ENCODE results near the gene BMPR2.
"Not testable (repeated sequence)": the region's sequence is repeated elsewhere in the genome, so short reads cannot be mapped to it uniquely, and the experiment has no call there.

Gene BMPR2

DNA sequence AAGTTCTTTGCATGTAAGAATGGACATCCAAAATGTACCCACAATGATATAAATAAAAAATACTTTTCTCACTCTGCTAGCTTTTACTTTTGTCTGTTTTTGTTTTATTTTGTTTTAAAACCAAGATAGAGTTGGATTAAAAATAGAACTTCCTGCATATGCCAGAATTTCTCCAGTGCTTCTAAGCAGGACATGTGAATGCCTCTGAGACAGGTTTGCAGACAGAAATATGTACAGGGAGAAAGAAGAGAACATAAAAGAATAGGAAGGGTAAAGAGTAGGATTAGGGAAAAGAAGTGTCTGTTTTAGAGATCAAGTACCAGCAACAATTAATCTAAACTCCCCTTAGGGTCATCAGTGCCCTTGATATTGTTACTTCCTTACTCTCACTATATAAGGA is 114.4 kb downstream of the BMPR2 start:
- Histone ChIP-seq H3K4me1 (peaks cover 0 to 5% (median 0%) of the 10 kb centered on the region in 10 experiments; a peak in 2 of 20 replicates), H3K4me2 (no peak overlapping the region), H3K36me3 (peaks cover 0 to 20% (median 0%) of the 10 kb centered on the region in 11 experiments; a peak in 5 of 22 replicates), H3K27me3 (no peaks in the 10 kb centered on the region), H3K4me3 (no peak overlapping the region), H3K27ac (no peak overlapping the region), H3K9me3 (replicated peaks in 1 of 11) (no peaks in the 10 kb centered on the region), H4K20me1 (0 out of 22 replicates have a peak, but pooled peaks cover 0 to 6% (median 0%) of the 10 kb centered on the region in 11 experiments), H3K9ac (no peak overlapping the region)
- no peak for TF ChIP-seq Cebpa-rat (IDR thresholded peaks at IDR 0.05)

DNA sequence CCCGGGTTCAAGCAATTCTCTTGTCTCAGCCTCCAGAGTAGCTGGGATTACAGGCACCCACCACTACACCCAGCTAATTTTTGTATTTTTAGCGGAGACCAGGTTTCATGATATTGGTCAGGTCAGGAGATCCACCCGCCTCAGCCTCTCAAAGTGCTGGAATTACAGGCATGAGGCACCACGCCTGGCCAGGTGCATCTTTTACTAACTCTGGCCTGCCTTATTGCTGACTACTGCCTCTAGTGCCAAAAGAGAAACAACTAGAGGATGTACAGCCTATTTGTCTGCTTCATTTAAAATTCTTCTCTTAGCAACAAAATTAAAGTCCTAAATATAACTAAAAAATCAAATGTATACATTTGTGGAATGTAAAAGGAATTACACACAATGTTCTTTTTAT is 115.4 kb downstream of the BMPR2 start:
- Histone ChIP-seq H3K27me3 (no peaks in the 10 kb centered on the region), H3K4me1 (0 out of 20 replicates have a peak, but pooled peaks cover 0 to under 1% (median 0%) of the 10 kb centered on the region in 10 experiments), H3K9ac (no peak overlapping the region), H3K4me2 (no peak overlapping the region), H4K20me1 (0 out of 22 replicates have a peak, but pooled peaks cover 0 to 6% (median 0%) of the 10 kb centered on the region in 11 experiments), H3K27ac (no peak overlapping the region), H3K36me3 (peaks cover 0 to 23% (median 0%) of the 10 kb centered on the region in 11 experiments; a peak in 5 of 22 replicates), H3K4me3 (no peak overlapping the region), H3K9me3 (replicated peaks in 1 of 11) (0 out of 22 replicates have a peak, but pooled peaks cover 0 to under 1% (median 0%) of the 10 kb centered on the region in 11 experiments)
- TF ChIP-seq Cebpa-rat (IDR thresholded peaks at IDR 0.05): no peak

DNA sequence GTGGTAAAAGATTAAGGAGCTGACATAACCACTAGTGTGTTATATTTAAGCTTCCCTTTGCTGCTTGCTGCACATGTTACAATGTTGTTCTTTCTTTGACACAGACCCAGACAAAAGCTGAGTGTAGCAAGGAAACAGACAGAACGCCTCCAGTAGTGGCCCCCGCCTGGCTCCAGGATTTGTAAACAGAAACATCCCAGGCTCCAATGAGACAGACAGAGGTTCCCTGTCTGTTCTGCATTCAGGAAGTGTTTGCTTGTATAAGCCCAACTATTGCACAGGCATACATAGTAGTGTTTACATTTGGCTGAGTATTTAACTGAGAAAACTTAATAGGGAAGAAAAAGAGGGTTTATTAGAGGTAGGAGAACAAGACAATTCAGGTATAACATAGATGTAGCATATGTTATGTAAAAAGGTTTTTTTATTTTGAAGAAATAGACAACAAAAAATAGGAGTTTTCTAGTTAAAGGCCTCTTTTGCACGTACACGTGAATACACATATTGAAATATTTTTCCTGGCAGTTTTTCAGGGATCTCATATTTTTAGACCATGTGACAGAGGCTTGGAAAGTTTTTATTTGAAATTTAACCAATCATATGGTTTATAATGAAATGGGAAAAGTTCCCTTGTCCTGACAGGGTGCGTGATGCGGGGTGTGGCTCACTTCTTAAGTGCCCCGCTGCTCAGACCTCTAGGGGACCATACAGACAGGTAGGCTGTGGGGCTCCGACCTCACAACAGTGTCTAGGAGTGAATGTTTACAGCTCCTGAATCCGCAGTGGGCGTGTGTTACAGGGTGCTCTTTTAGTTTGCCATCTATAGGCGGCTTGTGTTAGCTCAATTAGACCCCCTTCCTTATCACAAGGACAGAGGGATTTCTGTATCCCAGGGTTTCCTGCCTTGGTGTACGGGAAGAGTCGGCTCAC is 118.4 kb downstream of the BMPR2 start:
- no peak for TF ChIP-seq Cebpa-rat (IDR thresholded peaks at IDR 0.05)
- Histone ChIP-seq H3K4me3 (no peak overlapping the region), H3K27me3 (no peaks in the 10 kb centered on the region), H3K4me1 (no peaks in the 10 kb centered on the region), H3K27ac (no peak overlapping the region), H3K4me2 (no peak overlapping the region), H3K9me3 (replicated peaks in 1 of 11) (0 out of 22 replicates have a peak, but pooled peaks cover 0 to 8% (median 0%) of the 10 kb centered on the region in 11 experiments), H3K9ac (no peak overlapping the region), H3K36me3 (peaks cover 0 to 23% (median 0%) of the 10 kb centered on the region in 11 experiments; a peak in 5 of 22 replicates), H4K20me1 (0 out of 22 replicates have a peak, but pooled peaks cover 0 to 6% (median 0%) of the 10 kb centered on the region in 11 experiments)

GRCh38 chr2:202495230-202495604 is 119.1 kb downstream of the BMPR2 start:
- Histone ChIP-seq H3K36me3 (peaks cover 0 to 17% (median 0%) of the 10 kb centered on the region in 11 experiments; a peak in 5 of 22 replicates), H3K9ac (no peak overlapping the region), H3K4me1 (no peaks in the 10 kb centered on the region), H3K4me3 (no peak overlapping the region), H4K20me1 (0 out of 22 replicates have a peak, but pooled peaks cover 0 to 6% (median 0%) of the 10 kb centered on the region in 11 experiments), H3K27ac (no peak overlapping the region), H3K27me3 (no peaks in the 10 kb centered on the region), H3K9me3 (replicated peaks in 1 of 11) (0 out of 22 replicates have a peak, but pooled peaks cover 0 to 8% (median 0%) of the 10 kb centered on the region in 11 experiments), H3K4me2 (no peak overlapping the region)
- TF ChIP-seq Cebpa-rat (IDR thresholded peaks at IDR 0.05): no peak

GRCh38 chr2:202496835-202497472 is 120.8 kb downstream of the BMPR2 start:
- not testable (repeated sequence) for H3K27ac ChIP-seq; H4K20me1 ChIP-seq; H3K27me3 ChIP-seq; H3K4me2 ChIP-seq; H3K9ac ChIP-seq; H3K4me3 ChIP-seq; H3K9me3 ChIP-seq (replicated peaks in 1 of 11); H3K4me1 ChIP-seq
- H3K36me3 ChIP-seq: peaks cover 0 to 13% (median 0%) of the 10 kb centered on the region in 11 experiments; a peak in 5 of 22 replicates

- H3K4me2 ChIP-seq, H3K9ac ChIP-seq: not testable (repeated sequence)
Observed at GRCh38 chr2:202497473-202497866, 121.3 kb downstream of the BMPR2 start.

GRCh38 chr2:202499841-202500240 is 123.7 kb downstream of the BMPR2 start:
- not testable (repeated sequence) for H3K27ac ChIP-seq, H3K9ac ChIP-seq, H3K27me3 ChIP-seq, H3K4me3 ChIP-seq, H3K4me2 ChIP-seq, H4K20me1 ChIP-seq
- peaks cover 0 to 12% (median 0%) of the 10 kb centered on the region in 10 experiments; a peak in 5 of 20 replicates for H3K4me1 ChIP-seq
- H3K36me3 ChIP-seq: peaks cover 0 to 29% (median 0%) of the 10 kb centered on the region in 11 experiments; a peak in 8 of 22 replicates
- H3K9me3 ChIP-seq (replicated peaks in 1 of 11): peaks cover 0 to 14% (median 0%) of the 10 kb centered on the region in 11 experiments; a peak in 6 of 22 replicates

More at GRCh38 chr2:202497473-202497866, 121.3 kb downstream of the BMPR2 start:
- not testable (repeated sequence) for H3K27me3 ChIP-seq; H3K27ac ChIP-seq; H4K20me1 ChIP-seq; H3K9me3 ChIP-seq (replicated peaks in 1 of 11); H3K4me3 ChIP-seq
- H3K4me1 ChIP-seq: peaks cover 0 to 10% (median 0%) of the 10 kb centered on the region in 10 experiments; a peak in 5 of 20 replicates
- H3K36me3 ChIP-seq: peaks cover 0 to 13% (median 0%) of the 10 kb centered on the region in 11 experiments; a peak in 5 of 22 replicates

- H3K27me3 ChIP-seq, H4K20me1 ChIP-seq, H3K4me3 ChIP-seq, H3K9ac ChIP-seq, H3K27ac ChIP-seq, H3K4me2 ChIP-seq: not testable (repeated sequence)
- H3K4me1 ChIP-seq: peaks cover 0 to 12% (median 0%) of the 10 kb centered on the region in 10 experiments; a peak in 5 of 20 replicates
- H3K36me3 ChIP-seq: peaks cover 0 to 19% (median 0%) of the 10 kb centered on the region in 11 experiments; a peak in 7 of 22 replicates
- H3K9me3 ChIP-seq (replicated peaks in 1 of 11): peaks cover 0 to 11% (median 0%) of the 10 kb centered on the region in 11 experiments; a peak in 6 of 22 replicates
Observed at GRCh38 chr2:202503276-202503675, 127.1 kb downstream of the BMPR2 start.

DNA sequence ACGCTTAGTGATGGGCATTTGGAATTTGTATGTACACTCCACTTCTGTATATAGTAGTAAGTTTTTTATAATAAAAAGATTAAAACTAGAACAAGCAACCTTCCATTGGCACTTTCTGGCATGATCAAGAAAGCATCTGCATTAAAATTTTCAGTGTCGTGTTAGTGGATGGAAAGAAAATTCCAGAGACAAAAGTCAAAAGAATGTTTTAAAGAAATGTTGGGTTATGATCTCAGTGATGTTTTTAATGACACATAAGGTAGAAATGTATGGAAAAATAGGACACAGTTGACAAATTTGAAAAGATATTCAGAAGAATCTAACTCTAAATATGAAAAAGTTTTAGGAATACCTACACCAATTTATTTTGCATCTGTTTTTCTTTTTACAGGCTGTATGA is 132.6 kb downstream of the BMPR2 start:
- Histone ChIP-seq H3K4me3 (no peak overlapping the region), H3K4me1 (peaks cover 0 to 6% (median 0%) of the 10 kb centered on the region in 10 experiments; a peak in 4 of 20 replicates), H3K9ac (no peak overlapping the region), H4K20me1 (0 out of 22 replicates have a peak, but pooled peaks cover 0 to 4% (median 0%) of the 10 kb centered on the region in 11 experiments), H3K27ac (no peak overlapping the region), H3K36me3 (peaks cover 0 to 10% (median 0%) of the 10 kb centered on the region in 11 experiments; a peak in 3 of 22 replicates), H3K27me3 (no peaks in the 10 kb centered on the region), H3K9me3 (replicated peaks in 1 of 11) (peaks cover 0 to under 1% (median 0%) of the 10 kb centered on the region in 11 experiments; a peak in 1 of 22 replicates), H3K4me2 (no peak overlapping the region)
- no peak for TF ChIP-seq Cebpa-rat (IDR thresholded peaks at IDR 0.05)
